ENCODE measurements around the gene KCNIP1.
"Not testable (repeated sequence)": the region's sequence is repeated elsewhere in the genome, so short reads cannot be mapped to it uniquely, and the experiment has no call there.

Gene KCNIP1

GRCh38 chr5:170541146-170541769 is 37.4 kb downstream of the KCNIP1 start:
- H3K4me1 ChIP-seq: no peaks in the 10 kb centered on the region
- no peak for DNase-seq
- no peak overlapping the region for H3K4me3 ChIP-seq
- peaks cover 0 to 7% (median 0%) of the 10 kb centered on the region in 3 donors for H3K9me3 ChIP-seq
- no peaks in the 10 kb centered on the region for H3K36me3 ChIP-seq
- TF ChIP-seq CTCF (IDR thresholded peaks at IDR 0.05): no peak
- H3K27ac ChIP-seq: no peak overlapping the region
- H3K27me3 ChIP-seq: peaks cover 0 to 2% of the 10 kb centered on the region in 2 donors
- intact Hi-C loops (cut with DNase I; ENCODE audit: low total_unique reads): no loop called here

GRCh38 chr5:170542691-170543293 is 39.0 kb downstream of the KCNIP1 start:
- H3K4me1 ChIP-seq: no peaks in the 10 kb centered on the region
- peaks cover 0 to 7% (median 0%) of the 10 kb centered on the region in 3 donors for H3K9me3 ChIP-seq
- intact Hi-C loops (cut with DNase I; ENCODE audit: low total_unique reads): no loop called here
- no peak for TF ChIP-seq CTCF (IDR thresholded peaks at IDR 0.05)
- H3K27ac ChIP-seq: no peak overlapping the region
- no peaks in the 10 kb centered on the region for H3K27me3 ChIP-seq
- no peaks in the 10 kb centered on the region for H3K36me3 ChIP-seq
- no peak for DNase-seq
- no peak overlapping the region for H3K4me3 ChIP-seq

GRCh38 chr5:170545313-170545712 is 41.5 kb downstream of the KCNIP1 start:
- TF ChIP-seq CTCF (IDR thresholded peaks at IDR 0.05): no peak
- intact Hi-C loops (cut with DNase I; ENCODE audit: low total_unique reads): no loop called here
- no peaks in the 10 kb centered on the region for H3K4me1 ChIP-seq
- no peak overlapping the region for H3K4me3 ChIP-seq
- peaks cover 0 to 7% (median 0%) of the 10 kb centered on the region in 3 donors for H3K9me3 ChIP-seq
- H3K36me3 ChIP-seq: no peaks in the 10 kb centered on the region
- H3K27ac ChIP-seq: no peak overlapping the region
- no peak for DNase-seq
- no peaks in the 10 kb centered on the region for H3K27me3 ChIP-seq

DNA sequence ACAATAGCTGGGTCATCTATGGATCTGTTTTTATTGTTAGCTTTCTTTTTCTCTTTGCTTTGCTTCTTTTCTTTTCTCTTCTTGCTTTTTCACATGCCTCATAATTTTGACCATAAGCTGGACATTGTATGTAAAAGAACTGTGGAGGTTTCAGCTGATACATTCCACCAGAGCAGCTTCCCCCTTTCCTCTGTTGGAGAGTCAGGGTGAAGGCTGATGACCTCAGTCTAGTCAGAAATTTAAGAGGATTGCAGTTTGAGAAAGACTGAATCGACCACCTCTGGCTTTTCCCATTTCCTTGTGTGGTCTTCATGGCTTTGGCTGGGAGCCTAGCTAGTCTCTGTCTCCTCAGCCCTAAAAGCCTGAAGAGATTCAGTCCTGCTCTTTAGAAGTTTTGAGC is 42.0 kb downstream of the KCNIP1 start:
- H3K27me3 ChIP-seq: no peaks in the 10 kb centered on the region
- no peaks in the 10 kb centered on the region for H3K36me3 ChIP-seq
- TF ChIP-seq CTCF (IDR thresholded peaks at IDR 0.05): no peak
- DNase-seq: no peak
- intact Hi-C loops (cut with DNase I; ENCODE audit: low total_unique reads): no loop called here
- no peak overlapping the region for H3K27ac ChIP-seq
- H3K9me3 ChIP-seq: peaks cover 0 to 7% (median 0%) of the 10 kb centered on the region in 3 donors
- no peaks in the 10 kb centered on the region for H3K4me1 ChIP-seq
- H3K4me3 ChIP-seq: no peak overlapping the region

- no peak for DNase-seq
- peaks cover 0 to 7% (median 0%) of the 10 kb centered on the region in 3 donors for H3K9me3 ChIP-seq
- H3K36me3 ChIP-seq: no peaks in the 10 kb centered on the region
- no peaks in the 10 kb centered on the region for H3K4me1 ChIP-seq
- H3K4me3 ChIP-seq: no peak overlapping the region
- no peak overlapping the region for H3K27ac ChIP-seq
- no peak for TF ChIP-seq CTCF (IDR thresholded peaks at IDR 0.05)
- no peaks in the 10 kb centered on the region for H3K27me3 ChIP-seq
- intact Hi-C loops (cut with DNase I; ENCODE audit: low total_unique reads): no loop called here
These were observed 42.5 kb downstream of the KCNIP1 start for GRCh38 chr5:170546282-170546681.

- H3K27me3 ChIP-seq; H3K9me3 ChIP-seq; H3K36me3 ChIP-seq; H3K27ac ChIP-seq; H3K4me3 ChIP-seq; intact Hi-C loops (cut with DNase I; ENCODE audit: low total_unique reads); H3K4me1 ChIP-seq; DNase-seq: not testable (repeated sequence)
These were observed 46.6 kb downstream of the KCNIP1 start for GRCh38 chr5:170550382-170550781.
